ENCODE results near the gene GPR137B. TPM values are rescaled to one million over a fixed set of nuclear protein-coding genes. Genes with fewer than 3 reads are reported as not detected.

GPR137B gene
- total RNA-seq, 1 experiment from 2014 or later = 4.0 TPM

GRCh38 chr1:236111527-236112331, 30.6 kb upstream of the GPR137B start:
- H3K27me3 ChIP-seq = no peaks in the 10 kb centered on the region
- H3K4me3 ChIP-seq = no peak overlapping the region
- DNase-seq = no peak
- no peaks in the 10 kb centered on the region for H3K36me3 ChIP-seq
- no peaks in the 10 kb centered on the region for H3K9me3 ChIP-seq

DNA sequence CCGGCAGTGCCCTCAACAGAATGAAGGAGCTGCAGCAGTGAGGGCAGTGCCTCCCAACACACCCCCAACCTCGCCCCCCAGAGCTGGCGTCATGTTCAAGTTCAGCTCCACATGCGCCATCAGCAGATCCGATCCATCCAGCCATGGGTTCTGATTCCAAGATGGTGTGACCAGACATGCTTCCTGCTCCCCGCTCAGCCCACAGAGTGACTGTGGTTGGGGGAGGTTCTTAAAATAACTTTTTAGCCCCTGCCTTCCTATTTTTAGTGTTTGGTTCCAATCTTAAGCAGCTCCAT, 30.1 kb upstream of the GPR137B start:
- H3K9me3 ChIP-seq = no peaks in the 10 kb centered on the region
- DNase-seq = no peak
- H3K4me3 ChIP-seq = no peak overlapping the region
- H3K27me3 ChIP-seq = no peaks in the 10 kb centered on the region
- H3K36me3 ChIP-seq = no peaks in the 10 kb centered on the region

DNA sequence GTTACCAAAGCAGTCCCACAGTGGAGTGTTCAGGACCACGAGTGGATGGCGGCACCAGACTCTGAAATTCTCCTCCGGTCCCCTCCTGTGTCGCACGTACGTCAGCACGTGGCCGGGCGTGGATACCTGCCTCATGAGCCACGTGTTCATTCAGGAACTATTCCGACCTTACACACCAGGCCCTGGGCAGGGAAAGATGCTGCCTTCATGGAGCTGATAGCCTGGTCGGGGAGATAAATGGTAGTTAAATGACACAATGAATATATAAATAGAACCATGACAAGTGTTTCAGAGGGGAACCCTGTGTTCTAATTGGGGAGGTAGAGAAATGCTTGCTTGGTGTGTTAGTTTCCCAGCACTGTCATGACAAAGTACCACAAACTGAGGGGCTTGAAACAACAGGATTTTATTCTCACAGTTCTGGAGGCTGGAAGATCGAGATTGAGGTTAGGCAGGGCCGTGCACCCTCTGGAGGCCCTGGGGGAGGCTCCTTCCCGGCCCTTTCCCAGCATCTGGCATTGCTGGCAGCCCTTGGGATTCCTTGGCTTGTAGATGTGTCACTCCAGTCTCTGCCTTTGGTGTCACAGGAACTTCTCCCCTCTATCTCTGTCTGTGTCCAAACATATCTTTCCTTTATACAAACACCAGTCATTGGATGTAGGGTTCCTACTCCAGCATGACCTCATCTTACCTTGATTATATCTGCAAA, 28.9 kb upstream of the GPR137B start:
- H3K36me3 ChIP-seq = no peaks in the 10 kb centered on the region
- no peaks in the 10 kb centered on the region for H3K27me3 ChIP-seq
- H3K4me3 ChIP-seq = no peak overlapping the region
- DNase-seq = no peak
- no peaks in the 10 kb centered on the region for H3K9me3 ChIP-seq

DNA sequence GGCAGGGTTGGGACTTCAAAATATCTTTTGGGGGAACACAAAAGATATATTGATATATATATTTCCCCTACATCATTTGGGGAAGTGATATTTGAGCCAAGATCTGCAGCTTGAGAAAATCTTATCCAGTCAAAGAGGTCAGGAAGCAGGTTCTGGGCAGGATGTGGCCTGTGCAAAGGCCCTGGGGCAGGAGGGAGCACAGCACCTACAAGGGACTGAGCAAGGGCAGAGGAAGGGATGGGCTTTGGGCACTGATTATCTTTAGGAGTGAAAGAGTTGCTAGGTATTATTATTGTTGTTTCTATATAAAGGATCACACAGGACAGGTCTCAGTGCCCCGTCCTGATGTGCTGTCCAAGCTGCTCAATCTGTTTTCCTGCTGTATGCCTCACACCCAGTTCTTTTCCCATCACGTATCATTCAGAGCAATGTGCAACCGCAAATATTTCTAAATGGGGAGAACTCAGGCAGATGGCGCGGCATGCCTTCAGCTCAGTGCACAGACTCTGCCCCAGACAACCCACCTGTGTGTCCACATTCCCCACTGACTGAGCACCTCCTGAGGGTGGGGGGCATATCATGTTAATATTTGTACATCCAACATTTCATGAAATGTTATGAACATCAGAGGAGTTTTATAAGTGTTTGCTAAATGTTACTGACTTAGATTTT, 28.1 kb upstream of the GPR137B start:
- Histone ChIP-seq H3K9me3 (no peaks in the 10 kb centered on the region), H3K4me3 (no peak overlapping the region), H3K36me3 (no peaks in the 10 kb centered on the region), H3K27me3 (no peaks in the 10 kb centered on the region)
- DNase-seq = no peak

DNA sequence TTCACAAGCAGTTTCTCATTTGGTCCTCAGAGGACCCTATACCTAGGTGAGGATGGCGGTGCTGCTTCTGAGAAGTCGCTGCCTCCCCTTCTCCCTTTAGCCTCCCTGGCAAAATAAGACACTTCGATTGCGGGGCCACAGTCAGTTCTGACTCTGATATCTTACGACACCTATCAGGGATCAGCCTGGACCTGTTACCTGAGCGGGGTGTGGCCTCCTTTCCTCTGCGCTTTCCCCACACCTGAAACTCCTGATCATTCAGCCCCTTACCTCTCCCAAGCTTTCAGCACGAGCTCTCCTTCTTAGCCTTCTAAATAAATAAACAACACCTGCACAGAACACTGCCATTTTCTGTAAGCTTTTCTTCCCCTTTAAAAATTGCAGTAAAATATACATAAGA, 24.6 kb upstream of the GPR137B start:
- Histone ChIP-seq H3K9me3 (no peaks in the 10 kb centered on the region), H3K4me3 (no peak overlapping the region), H3K27me3 (no peaks in the 10 kb centered on the region), H3K36me3 (no peaks in the 10 kb centered on the region)
- no peak for DNase-seq

GRCh38 chr1:236119943-236120484, 22.3 kb upstream of the GPR137B start:
- Histone ChIP-seq H3K9me3 (no peaks in the 10 kb centered on the region), H3K36me3 (no peaks in the 10 kb centered on the region), H3K27me3 (no peaks in the 10 kb centered on the region), H3K4me3 (no peak overlapping the region)
- no peak for DNase-seq

GRCh38 chr1:236120721-236121153, 21.6 kb upstream of the GPR137B start:
- no peaks in the 10 kb centered on the region for H3K27me3 ChIP-seq
- no peak for DNase-seq
- no peaks in the 10 kb centered on the region for H3K36me3 ChIP-seq
- H3K9me3 ChIP-seq = no peaks in the 10 kb centered on the region
- H3K4me3 ChIP-seq = no peak overlapping the region

DNA sequence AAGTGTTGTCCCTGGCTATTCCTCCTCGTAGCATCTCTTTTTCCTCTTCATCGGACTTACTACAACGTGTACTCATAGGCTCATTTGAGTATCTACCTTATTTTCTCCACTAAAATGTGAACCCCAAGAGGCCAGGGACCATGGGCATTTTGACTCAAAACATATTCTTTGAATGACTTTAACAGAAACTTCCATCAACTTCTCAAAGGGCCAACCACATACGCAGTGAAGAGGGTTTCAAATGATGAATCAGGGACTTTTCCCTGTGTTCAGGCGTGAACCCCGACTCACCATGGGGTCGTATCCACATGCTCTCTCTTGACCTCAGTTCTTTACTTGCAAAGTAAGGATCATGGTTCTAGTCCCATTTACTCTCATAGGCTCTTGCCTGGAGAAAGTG, 20.2 kb upstream of the GPR137B start:
- Histone ChIP-seq H3K36me3 (no peaks in the 10 kb centered on the region), H3K9me3 (no peaks in the 10 kb centered on the region), H3K4me3 (no peak overlapping the region), H3K27me3 (no peaks in the 10 kb centered on the region)
- no peak for DNase-seq

DNA sequence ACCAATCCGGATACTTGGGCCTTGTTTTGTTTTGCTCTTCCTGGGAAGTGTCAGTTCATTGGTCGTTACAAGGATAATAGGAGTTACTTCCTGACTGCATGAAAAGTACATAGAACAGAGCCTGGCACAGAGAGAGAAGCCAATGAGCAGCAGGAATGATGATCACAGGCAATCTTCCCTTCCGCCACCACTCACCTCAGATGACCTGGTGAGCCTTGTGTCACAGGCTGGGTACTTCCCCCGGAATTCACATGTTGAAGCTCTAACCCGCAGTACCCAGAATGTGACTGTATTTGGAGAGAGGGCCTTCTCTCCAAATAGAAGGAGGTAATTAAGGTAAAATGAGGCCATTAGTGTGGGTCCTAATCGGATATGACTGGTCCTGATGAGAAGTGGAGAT, 18.8 kb upstream of the GPR137B start:
- Histone ChIP-seq H3K36me3 (no peaks in the 10 kb centered on the region), H3K9me3 (no peaks in the 10 kb centered on the region), H3K27me3 (no peaks in the 10 kb centered on the region), H3K4me3 (no peak overlapping the region)
- no peak for DNase-seq

GRCh38 chr1:236124965-236125364, 17.4 kb upstream of the GPR137B start:
- Histone ChIP-seq H3K36me3 (no peaks in the 10 kb centered on the region), H3K9me3 (no peaks in the 10 kb centered on the region), H3K4me3 (no peak overlapping the region), H3K27me3 (no peaks in the 10 kb centered on the region)
- DNase-seq = no peak

GRCh38 chr1:236127045-236127444, 15.3 kb upstream of the GPR137B start:
- H3K27me3 ChIP-seq = peaks cover 4% of the 10 kb centered on the region; the same call in 1 of the 2 replicates
- no peak for DNase-seq
- H3K36me3 ChIP-seq = no peaks in the 10 kb centered on the region
- H3K4me3 ChIP-seq = no peak overlapping the region
- H3K9me3 ChIP-seq = no peaks in the 10 kb centered on the region

GRCh38 chr1:236128646-236129178, 13.6 kb upstream of the GPR137B start:
- no peaks in the 10 kb centered on the region for H3K36me3 ChIP-seq
- peaks cover 4% of the 10 kb centered on the region; the same call in 1 of the 2 replicates for H3K27me3 ChIP-seq
- no peak for DNase-seq
- H3K9me3 ChIP-seq = no peaks in the 10 kb centered on the region
- H3K4me3 ChIP-seq = no peak overlapping the region

DNA sequence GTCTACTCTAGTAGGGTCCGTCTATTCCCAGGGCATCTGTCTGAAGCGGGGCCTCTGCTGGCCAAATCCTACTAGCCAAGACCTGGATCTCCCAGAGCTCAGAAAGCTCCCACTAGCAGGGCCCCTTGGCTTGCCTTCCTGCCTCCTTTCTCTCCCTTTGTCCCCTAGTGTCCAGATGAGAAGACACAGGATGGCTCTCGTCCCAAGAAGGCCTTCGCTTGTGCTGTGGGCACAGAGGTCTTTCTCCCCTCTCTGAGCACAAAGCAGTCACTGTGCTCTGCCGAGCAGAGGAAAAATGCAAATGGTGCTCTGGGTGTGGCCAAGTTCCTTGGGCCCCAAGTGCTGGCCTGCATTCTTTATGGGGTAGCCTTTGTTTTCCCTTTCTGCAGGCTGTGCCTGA, 13.0 kb upstream of the GPR137B start:
- DNase-seq = no peak
- Histone ChIP-seq H3K9me3 (peaks cover 3% of the 10 kb centered on the region; the same call in 1 of the 2 replicates), H3K27me3 (peaks cover 4% of the 10 kb centered on the region; the same call in 1 of the 2 replicates), H3K36me3 (no peaks in the 10 kb centered on the region), H3K4me3 (no peak overlapping the region)

DNA sequence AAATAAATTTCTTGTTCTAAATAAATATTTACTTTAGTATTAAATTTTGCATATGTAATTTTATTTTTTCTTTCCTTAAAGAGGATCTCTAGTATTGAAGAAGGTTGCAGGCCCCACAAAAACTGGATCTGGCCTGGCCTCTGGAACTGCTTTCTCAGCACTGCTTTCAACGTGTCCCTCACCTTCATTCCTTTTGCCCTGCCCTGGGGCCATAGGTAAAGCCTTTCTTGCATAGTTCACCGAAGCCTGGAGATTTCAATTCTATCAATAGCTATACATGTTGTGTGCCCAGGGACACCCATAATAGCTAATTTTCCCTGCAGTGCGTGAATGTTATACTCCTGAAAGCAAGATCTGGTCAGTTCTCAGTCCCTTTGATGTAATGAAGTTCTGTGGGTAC, 12.0 kb upstream of the GPR137B start:
- Histone ChIP-seq H3K36me3 (no peaks in the 10 kb centered on the region), H3K4me3 (no peak overlapping the region), H3K27me3 (peaks cover 7% of the 10 kb centered on the region; the same call in 1 of the 2 replicates), H3K9me3 (peaks cover 3% of the 10 kb centered on the region; the same call in 1 of the 2 replicates)
- DNase-seq = no peak

- Histone ChIP-seq H3K27me3 (peaks cover 12% of the 10 kb centered on the region; the same call in 1 of the 2 replicates), H3K9me3 (peaks cover 3% of the 10 kb centered on the region; the same call in 1 of the 2 replicates), H3K4me3 (no peak overlapping the region), H3K36me3 (no peaks in the 10 kb centered on the region)
- DNase-seq = no peak
These were observed 10.4 kb upstream of the GPR137B start for GRCh38 chr1:236131916-236132315.

DNA sequence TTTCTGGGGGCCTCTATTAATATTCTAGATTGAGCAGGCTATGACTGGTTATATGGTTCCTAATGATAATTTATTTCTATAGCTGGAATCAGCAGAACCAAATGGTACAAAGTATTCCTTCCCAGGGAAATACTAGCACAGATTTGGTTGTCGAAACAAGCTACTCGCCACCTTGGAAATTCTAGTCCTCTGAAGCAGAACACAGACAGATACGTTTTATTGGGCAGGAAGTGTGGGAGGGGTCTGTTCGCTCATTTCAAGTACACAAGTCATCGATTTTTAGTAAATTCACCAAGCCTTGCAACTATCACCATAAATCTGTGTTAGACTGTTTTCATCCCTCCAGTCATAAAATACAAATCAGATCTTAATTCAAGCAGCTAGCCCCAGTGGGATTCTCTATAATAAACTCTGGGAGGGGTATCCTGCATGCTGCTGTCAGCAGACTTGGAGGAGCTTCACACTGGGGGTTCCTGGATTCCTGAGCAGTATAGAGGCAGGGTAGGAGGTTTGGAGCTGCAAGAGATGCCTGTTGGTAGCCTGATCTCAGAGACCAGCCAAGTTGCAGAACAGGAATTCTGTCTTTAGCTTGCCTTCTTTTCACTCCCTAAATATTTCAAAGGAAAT, 9.8 kb upstream of the GPR137B start:
- DNase-seq = no peak
- peaks cover 12% of the 10 kb centered on the region; the same call in 1 of the 2 replicates for H3K27me3 ChIP-seq
- peaks cover 3% of the 10 kb centered on the region; the same call in 1 of the 2 replicates for H3K9me3 ChIP-seq
- no peaks in the 10 kb centered on the region for H3K36me3 ChIP-seq
- H3K4me3 ChIP-seq = no peak overlapping the region
